Esophagus squamous epithelium (tissue), 5 donors: ENCODE measurements around the gene CREB3L2. TPM values are rescaled to one million over a fixed set of nuclear protein-coding genes. Genes with fewer than 3 reads are reported as not detected.

ENCODE experiments used
- DNase-seq: peaks from one replicate; lab custom pipeline; 2025; lab: John Stamatoyannopoulos, UW
- H3K27ac ChIP-seq, 4 donors: fragments of 200-600 bp; sonication (generic); one replicate each; pipeline ENCODE4 v1.5.1; 2016 to 2019; ENCODE audit warnings: mild to moderate bottlenecking in 1 of 4
- H3K27me3 ChIP-seq, 4 donors: fragments of 200-600 bp; sonication (generic); 1 replicate in 3 of 4; 2 replicates in 1 of 4; pipeline versions ENCODE4 v1.5.1 to v1.6.0; 2017 to 2021; ENCODE audit warnings: antibody characterized with exemption in 1 of 4
- H3K36me3 ChIP-seq, 3 donors: fragments of 200-600 bp; sonication (generic); one replicate each; pipeline ENCODE4 v1.5.1; 2016 to 2019
- H3K4me1 ChIP-seq, 3 donors: fragments of 200-600 bp; sonication (generic); one replicate each; pipeline ENCODE4 v1.5.1; 2017 to 2019
- H3K4me3 ChIP-seq, 4 donors: fragments of 200-600 bp; sonication (generic); 1 replicate in 3 of 4; 2 replicates in 1 of 4; pipeline ENCODE4 v1.5.1; 2016 to 2019; ENCODE audit warnings: mild to moderate bottlenecking in 2 of 4, moderate library complexity in 1 of 4
- H3K9me3 ChIP-seq, 3 donors: fragments of 200-600 bp; sonication (generic); one replicate each; pipeline ENCODE4 v1.5.1; 2016 to 2019
- CTCF ChIP-seq, 6 experiments: fragments of 450-650 bp in 4 of 6; fragments of 200-600 bp in 2 of 6; sonication (generic) in 2 of 6; IDR thresholded peaks; one replicate each; pipeline ENCODE4 v1.5.1; 2016 to 2019; ENCODE audit warnings: antibody characterized with exemption in 6 of 6, mild to moderate bottlenecking in 4 of 6, moderate library complexity in 4 of 6
- POLR2A ChIP-seq, 4 donors: fragments of 450-650 bp; IDR thresholded peaks; one replicate each; pipeline ENCODE4 v1.6.1; 2017; ENCODE audit warnings: antibody characterized with exemption in 4 of 4, mild to moderate bottlenecking in 4 of 4, moderate library complexity in 3 of 4
- WGBS, 2 donors: methylation state at CpG; one replicate each; pipeline ENCODE4 v1.1.5; 2018; 5-methylcytosine and 5-hydroxymethylcytosine counted together
- intact Hi-C: fragments of 100-400 bp; cut with DNase I; formaldehyde crosslinking; loops from one replicate; pipeline ENCODE4 v1.15.0; 2022
- total RNA-seq, 4 donors: library from RNA; depleted of rRNA; stranded (reverse); fragments of >200 nt; gene quantifications; one replicate each; pipeline ENCODE4 v1.1.0, GENCODE V29; 2016
- donor health status: DM: yes; HTN: yes; CAD: no.

The CREB3L2 gene
- total RNA-seq, 4 donors from 2014 or later, result 14.9 to 21.9 (median 17.3) TPM

GRCh38 chr7:137829337-137829992 is 172.4 kb downstream of the CREB3L2 start:
- no peak for TF ChIP-seq POLR2A (IDR thresholded peaks at IDR 0.05)
- no peak for TF ChIP-seq CTCF (IDR thresholded peaks at IDR 0.05)
- no peak overlapping the region for H3K27ac ChIP-seq
- WGBS, 2 donors, result 63 to 70% methylated on average over 7 of the region's 7 CpGs
- H3K36me3 ChIP-seq, result no peaks in the 10 kb centered on the region
- peaks cover 0 to 17% (median 15%) of the 10 kb centered on the region in 3 donors for H3K9me3 ChIP-seq
- no peak overlapping the region for H3K4me3 ChIP-seq
- peaks cover 0 to 7% (median 6%) of the 10 kb centered on the region in 3 donors for H3K4me1 ChIP-seq
- intact Hi-C loops, result no loop called here
- no peak for DNase-seq
- H3K27me3 ChIP-seq, result no peaks in the 10 kb centered on the region

GRCh38 chr7:137828456-137828855 is 173.4 kb downstream of the CREB3L2 start:
- 65 to 88% methylated on average over 1 of the region's 1 CpG for WGBS, 2 donors
- Histone ChIP-seq H3K27me3 (no peaks in the 10 kb centered on the region), H3K9me3 (peaks cover 0 to 17% (median 14%) of the 10 kb centered on the region in 3 donors), H3K27ac (no peak overlapping the region), H3K4me3 (no peak overlapping the region), H3K36me3 (no peaks in the 10 kb centered on the region), H3K4me1 (peaks cover 0 to 7% (median 6%) of the 10 kb centered on the region in 3 donors)
- intact Hi-C loops, result no loop called here
- TF ChIP-seq CTCF (IDR thresholded peaks at IDR 0.05) (no peak), POLR2A (IDR thresholded peaks at IDR 0.05) (no peak)
- no peak for DNase-seq

- no peak for DNase-seq
These were observed 176.4 kb downstream of the CREB3L2 start for GRCh38 chr7:137825489-137825888.

More at GRCh38 chr7:137825489-137825888, 176.4 kb downstream of the CREB3L2 start:
- Histone ChIP-seq H3K9me3 (no peaks in the 10 kb centered on the region), H3K27me3 (no peaks in the 10 kb centered on the region), H3K27ac (no peak overlapping the region), H3K4me1 (peaks cover 3 to 12% (median 10%) of the 10 kb centered on the region in 3 donors), H3K36me3 (no peaks in the 10 kb centered on the region), H3K4me3 (no peak overlapping the region)
- TF ChIP-seq POLR2A (IDR thresholded peaks at IDR 0.05) (no peak), CTCF (IDR thresholded peaks at IDR 0.05) (no peak)
- intact Hi-C loops, result no loop called here
- 76 to 86% methylated on average over 3 of the region's 3 CpGs for WGBS, 2 donors

Other genes starting within 250 kb of the CREB3L2 start
- gene DGKI, start 155.1 kb downstream of the CREB3L2 start, total RNA-seq, result 1 to 10 TPM in 2 of 4 donors, under 1 TPM in 1, not detected in 1; 0.44 to 1.1 (median 1.0) TPM
- not detected for gene AKR1D1, start 74.4 kb upstream of the CREB3L2 start, total RNA-seq